ENCODE results near the gene LRMDA.

GRCh38 chr10:75694790-75695189 is 263.4 kb downstream of the LRMDA start:
- TF ChIP-seq POLR2A (IDR thresholded peaks at IDR 0.05) = no peak
- TF ChIP-seq, protein P1, sequence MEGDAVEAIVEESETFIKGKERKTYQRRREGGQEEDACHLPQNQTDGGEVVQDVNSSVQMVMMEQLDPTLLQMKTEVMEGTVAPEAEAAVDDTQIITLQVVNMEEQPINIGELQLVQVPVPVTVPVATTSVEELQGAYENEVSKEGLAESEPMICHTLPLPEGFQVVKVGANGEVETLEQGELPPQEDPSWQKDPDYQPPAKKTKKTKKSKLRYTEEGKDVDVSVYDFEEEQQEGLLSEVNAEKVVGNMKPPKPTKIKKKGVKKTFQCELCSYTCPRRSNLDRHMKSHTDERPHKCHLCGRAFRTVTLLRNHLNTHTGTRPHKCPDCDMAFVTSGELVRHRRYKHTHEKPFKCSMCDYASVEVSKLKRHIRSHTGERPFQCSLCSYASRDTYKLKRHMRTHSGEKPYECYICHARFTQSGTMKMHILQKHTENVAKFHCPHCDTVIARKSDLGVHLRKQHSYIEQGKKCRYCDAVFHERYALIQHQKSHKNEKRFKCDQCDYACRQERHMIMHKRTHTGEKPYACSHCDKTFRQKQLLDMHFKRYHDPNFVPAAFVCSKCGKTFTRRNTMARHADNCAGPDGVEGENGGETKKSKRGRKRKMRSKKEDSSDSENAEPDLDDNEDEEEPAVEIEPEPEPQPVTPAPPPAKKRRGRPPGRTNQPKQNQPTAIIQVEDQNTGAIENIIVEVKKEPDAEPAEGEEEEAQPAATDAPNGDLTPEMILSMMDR (IDR thresholded peaks at IDR 0.05) = no peak

All from sigmoid colon (tissue), 3 donors.